ENCODE data around the gene MX1. TPM values are rescaled to one million over a fixed set of nuclear protein-coding genes. Genes with fewer than 3 reads are reported as not detected.

MX1 gene
- total and polyA plus RNA-seq, 4 donors, result 15.1 to 21.3 (median 18.0) TPM

- no peaks in the 10 kb centered on the region for H3K9me3 ChIP-seq (ENCODE audit: control insufficient read depth in 4 of 4, low read length in 3 of 4)
- H3K27ac ChIP-seq (ENCODE audit: low read depth in 1 of 2, low read length in 2 of 2), result no peak overlapping the region
- H3K4me1 ChIP-seq (ENCODE audit: control insufficient read depth in 4 of 4, insufficient read depth in 4 of 4, low read length in 3 of 4), result no peaks in the 10 kb centered on the region
- no peak overlapping the region for H3K9ac ChIP-seq (ENCODE audit: low read depth in 1 of 2, low read length in 2 of 2)
- peaks cover 0 to 4% (median 1%) of the 10 kb centered on the region in 4 donors for H3K36me3 ChIP-seq (ENCODE audit: control insufficient read depth in 4 of 4, insufficient read depth in 3 of 4, low read depth in 1 of 4, low read length in 3 of 4)
- no peak overlapping the region for H3K4me3 ChIP-seq (ENCODE audit: low read depth in 1 of 3, low read length in 3 of 3)
- WGBS, result 74% methylated on average over 8 of the region's 8 CpGs
- no peak for DNase-seq (ENCODE audit: low spot score)
- H3K27me3 ChIP-seq (ENCODE audit: control insufficient read depth in 4 of 4, insufficient read depth in 4 of 4, low read length in 3 of 4), result no peaks in the 10 kb centered on the region
- TF ChIP-seq CTCF (IDR thresholded peaks at IDR 0.05; ENCODE audit: low read depth, low read length, missing input control), result no peak
- no peak for TF ChIP-seq HNF4A (conservative IDR thresholded peaks at IDR 0.05)
- no peak for TF ChIP-seq GABPA (IDR thresholded peaks at IDR 0.05 in 1 of 2, conservative IDR thresholded peaks at IDR 0.05 in 1 of 2)
- no peak for TF ChIP-seq NR2F2 (IDR thresholded peaks at IDR 0.05)
- no peak for TF ChIP-seq RAD21 (IDR thresholded peaks at IDR 0.05)
- no peak for TF ChIP-seq FOXA1 (IDR thresholded peaks at IDR 0.05)
- no peak for TF ChIP-seq MAX (IDR thresholded peaks at IDR 0.05)
- no peak for TF ChIP-seq ZBTB33 (IDR thresholded peaks at IDR 0.05)
- no peak for TF ChIP-seq TAF1 (conservative IDR thresholded peaks at IDR 0.05)
These were observed 32.1 kb upstream of the MX1 start for GRCh38 chr21:41393876-41394465.

GRCh38 chr21:41396558-41397075 lies 29.4 kb upstream of the MX1 start:
- peaks cover 0 to 4% (median 1%) of the 10 kb centered on the region in 4 donors for H3K36me3 ChIP-seq (ENCODE audit: control insufficient read depth in 4 of 4, insufficient read depth in 3 of 4, low read depth in 1 of 4, low read length in 3 of 4)
- no peaks in the 10 kb centered on the region for H3K27me3 ChIP-seq (ENCODE audit: control insufficient read depth in 4 of 4, insufficient read depth in 4 of 4, low read length in 3 of 4)
- no peak for DNase-seq (ENCODE audit: low spot score)
- TF ChIP-seq HNF4A (conservative IDR thresholded peaks at IDR 0.05), result no peak
- TF ChIP-seq TAF1 (conservative IDR thresholded peaks at IDR 0.05), result no peak
- no peak for TF ChIP-seq JUND (IDR thresholded peaks at IDR 0.05)
- TF ChIP-seq ZBTB33 (IDR thresholded peaks at IDR 0.05), result no peak
- 65% methylated on average over 7 of the region's 7 CpGs for WGBS
- no peaks in the 10 kb centered on the region for H3K4me1 ChIP-seq (ENCODE audit: control insufficient read depth in 4 of 4, insufficient read depth in 4 of 4, low read length in 3 of 4)
- no peak overlapping the region for H3K9ac ChIP-seq (ENCODE audit: low read depth in 1 of 2, low read length in 2 of 2)
- no peak overlapping the region for H3K27ac ChIP-seq (ENCODE audit: low read depth in 1 of 2, low read length in 2 of 2)
- no peaks in the 10 kb centered on the region for H3K9me3 ChIP-seq (ENCODE audit: control insufficient read depth in 4 of 4, low read length in 3 of 4)
- no peak overlapping the region for H3K4me3 ChIP-seq (ENCODE audit: low read depth in 1 of 3, low read length in 3 of 3)

GRCh38 chr21:41397471-41397891 lies 28.6 kb upstream of the MX1 start:
- Histone ChIP-seq H3K27me3 (ENCODE audit: control insufficient read depth in 4 of 4, insufficient read depth in 4 of 4, low read length in 3 of 4) (no peaks in the 10 kb centered on the region), H3K4me1 (ENCODE audit: control insufficient read depth in 4 of 4, insufficient read depth in 4 of 4, low read length in 3 of 4) (no peaks in the 10 kb centered on the region), H3K9ac (ENCODE audit: low read depth in 1 of 2, low read length in 2 of 2) (no peak overlapping the region), H3K27ac (ENCODE audit: low read depth in 1 of 2, low read length in 2 of 2) (no peak overlapping the region), H3K4me3 (ENCODE audit: low read depth in 1 of 3, low read length in 3 of 3) (no peak overlapping the region), H3K36me3 (ENCODE audit: control insufficient read depth in 4 of 4, insufficient read depth in 3 of 4, low read depth in 1 of 4, low read length in 3 of 4) (peaks cover 0 to 2% (median 1%) of the 10 kb centered on the region in 4 donors), H3K9me3 (ENCODE audit: control insufficient read depth in 4 of 4, low read length in 3 of 4) (no peaks in the 10 kb centered on the region)
- 83% methylated on average over 7 of the region's 7 CpGs for WGBS
- no peak for DNase-seq (ENCODE audit: low spot score)
- no peak for TF ChIP-seq JUND (IDR thresholded peaks at IDR 0.05)
- no peak for TF ChIP-seq YY1 (IDR thresholded peaks at IDR 0.05)
- no peak for TF ChIP-seq TAF1 (conservative IDR thresholded peaks at IDR 0.05)
- TF ChIP-seq RAD21 (IDR thresholded peaks at IDR 0.05), result no peak
- TF ChIP-seq RXRA (IDR thresholded peaks at IDR 0.05), result no peak
- no peak for TF ChIP-seq ATF3 (IDR thresholded peaks at IDR 0.05)
- TF ChIP-seq HNF4G (IDR thresholded peaks at IDR 0.05), result no peak
- TF ChIP-seq FOXA2 (IDR thresholded peaks at IDR 0.05), result no peak
- TF ChIP-seq REST (IDR thresholded peaks at IDR 0.05), result no peak
- TF ChIP-seq SP1 (IDR thresholded peaks at IDR 0.05), result no peak
- TF ChIP-seq FOXA1 (IDR thresholded peaks at IDR 0.05), result no peak
- no peak for TF ChIP-seq GABPA (IDR thresholded peaks at IDR 0.05 in 1 of 2, conservative IDR thresholded peaks at IDR 0.05 in 1 of 2)
